ENCODE data around the gene CACNA2D2.

- TF ChIP-seq CTCF (IDR thresholded peaks at IDR 0.05) (no peak), POLR2A (IDR thresholded peaks at IDR 0.05) (no peak)
Measured at GRCh38 chr3:50473768-50474167, 29.7 kb downstream of the CACNA2D2 start.
